HG03460 (cell line): ENCODE data around the gene NAA40.

Experiments used
- ATAC-seq: cut with Tn5 transposase; IDR thresholded peaks from one replicate; pipeline ENCODE4 v1.9.1; 2021; ENCODE audit not compliant: unreplicated experiment

The NAA40 gene

DNA sequence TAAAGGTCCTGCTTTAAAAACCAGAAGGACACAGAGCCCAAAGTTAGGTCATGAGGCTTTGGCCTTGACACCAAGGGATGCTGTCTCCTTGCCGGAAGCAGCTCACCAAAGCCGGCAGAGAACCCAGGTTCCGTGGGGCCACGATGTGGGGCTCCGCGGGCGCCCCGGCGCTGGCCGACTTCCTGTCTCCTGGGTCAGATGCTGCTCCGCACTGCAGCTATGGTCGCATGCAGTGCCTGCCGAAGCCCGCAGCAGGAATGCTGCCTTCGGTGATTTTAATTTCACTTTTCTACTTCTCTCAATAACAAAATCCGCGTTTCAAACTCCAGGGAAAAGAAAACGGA is 47.0 kb downstream of the NAA40 start:
- ATAC-seq = peak; percentile 55

DNA sequence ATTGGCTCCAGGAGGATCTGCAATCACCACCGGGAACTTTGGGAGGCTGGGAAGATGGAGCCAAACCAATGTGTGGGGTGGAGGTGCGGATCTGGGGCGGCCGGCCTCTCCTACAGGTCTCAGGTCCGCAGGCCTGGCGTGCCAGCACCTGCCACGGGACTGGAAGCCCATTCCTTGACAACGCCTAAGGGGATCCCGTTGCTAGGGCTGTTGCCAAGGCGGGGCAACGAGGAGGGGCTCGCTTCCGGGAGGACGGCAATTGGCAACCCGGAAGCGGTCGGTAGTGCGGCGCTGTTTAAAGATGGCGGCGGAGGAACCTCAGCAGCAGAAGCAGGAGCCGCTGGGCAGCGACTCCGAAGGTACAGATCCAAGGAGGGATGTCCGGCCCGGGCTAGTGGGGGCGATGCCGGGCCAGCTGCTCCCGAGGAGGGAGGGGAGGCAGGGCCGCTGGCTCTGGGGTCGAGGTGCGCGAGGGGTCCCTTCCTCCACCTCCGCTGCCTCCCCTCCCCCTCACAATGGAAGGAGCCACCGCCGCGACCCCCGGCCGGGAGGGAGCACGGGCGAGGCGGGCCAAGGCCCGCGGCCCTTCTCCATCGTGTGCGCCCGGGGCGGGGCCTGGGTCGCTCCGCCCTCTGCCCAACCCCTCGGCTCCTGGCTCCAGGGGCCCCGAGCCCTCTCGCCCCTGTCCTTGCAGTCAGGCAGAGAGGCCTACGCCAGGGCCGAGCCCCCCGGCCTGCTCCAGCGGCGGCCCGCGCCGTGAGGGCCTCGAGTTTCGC is 47.5 kb downstream of the NAA40 start, which contains the start of gene OTUB1:
Gene OTUB1, plus strand, starts transcription at position 283 of the 776 bp plus-strand sequence. Its CDS starts 19 bp downstream, at position 302.
- peak; percentile 90 for ATAC-seq

DNA sequence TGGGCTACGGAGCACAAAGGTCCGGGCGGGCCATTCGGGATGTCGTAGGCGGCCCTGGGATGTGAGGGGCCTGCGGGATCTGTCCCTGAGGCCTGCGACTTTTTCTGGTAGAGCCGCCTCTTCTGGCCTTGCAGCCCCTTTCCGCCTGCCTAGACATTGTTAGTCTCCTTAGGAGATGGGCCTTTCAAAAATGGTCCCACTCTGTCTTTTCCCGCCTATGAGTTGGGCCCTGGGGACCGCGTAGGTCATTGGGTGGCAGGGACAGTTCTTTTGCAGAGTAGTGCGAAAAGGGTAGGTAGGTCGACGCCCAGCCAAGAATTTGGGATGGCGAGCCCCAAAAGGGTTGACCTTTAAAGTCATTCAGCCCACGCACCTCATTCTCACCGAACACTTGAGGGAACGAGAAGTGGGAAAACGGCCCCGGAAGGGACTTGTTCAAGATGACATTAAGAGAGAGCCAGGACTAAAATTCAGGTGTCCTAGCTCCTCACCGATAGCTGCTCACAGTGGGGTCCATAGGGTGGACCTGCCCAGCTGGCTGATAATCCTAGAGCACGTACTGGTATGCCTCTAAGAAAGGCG is 48.2 kb downstream of the NAA40 start:
- ATAC-seq = no peak

DNA sequence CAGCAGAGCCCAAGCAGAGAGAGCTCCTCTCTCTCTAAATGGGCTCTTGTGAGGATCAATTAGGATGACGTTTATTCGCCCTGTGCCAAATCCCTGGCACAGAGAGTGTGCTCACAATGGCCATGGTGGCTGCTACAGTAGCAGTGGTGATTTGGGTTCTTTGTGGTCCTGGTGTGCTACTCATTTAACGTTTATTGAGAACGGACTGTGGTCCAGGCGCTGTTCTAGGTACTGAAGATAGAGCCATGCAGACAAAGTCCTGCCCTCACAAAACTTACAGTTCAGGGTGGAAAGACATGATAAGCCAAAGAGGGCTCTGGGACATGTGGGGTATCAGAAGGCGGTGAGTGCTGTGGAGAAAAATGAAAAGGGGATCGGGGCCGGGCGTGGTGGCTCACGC is 52.8 kb downstream of the NAA40 start:
- no peak for ATAC-seq

DNA sequence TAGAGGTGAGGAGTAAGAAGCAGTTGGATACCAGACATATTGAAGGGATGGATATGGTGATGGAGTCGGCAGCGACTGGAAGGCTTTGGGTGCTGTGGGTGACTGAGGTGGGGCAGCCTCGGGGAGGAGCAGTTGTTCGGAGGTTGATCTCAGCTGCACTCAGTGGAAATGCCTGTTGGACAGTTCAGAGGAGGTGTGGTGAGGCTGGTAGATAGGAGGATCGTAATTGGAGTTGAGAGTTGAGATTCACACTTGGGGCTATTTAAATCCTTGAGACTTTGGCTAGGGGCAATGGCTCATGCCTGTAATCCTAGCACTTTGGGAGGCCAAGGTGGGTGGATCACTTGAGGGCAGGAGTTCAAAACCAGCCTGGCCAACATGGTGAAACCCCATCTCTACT is 54.3 kb downstream of the NAA40 start:
- no peak for ATAC-seq

DNA sequence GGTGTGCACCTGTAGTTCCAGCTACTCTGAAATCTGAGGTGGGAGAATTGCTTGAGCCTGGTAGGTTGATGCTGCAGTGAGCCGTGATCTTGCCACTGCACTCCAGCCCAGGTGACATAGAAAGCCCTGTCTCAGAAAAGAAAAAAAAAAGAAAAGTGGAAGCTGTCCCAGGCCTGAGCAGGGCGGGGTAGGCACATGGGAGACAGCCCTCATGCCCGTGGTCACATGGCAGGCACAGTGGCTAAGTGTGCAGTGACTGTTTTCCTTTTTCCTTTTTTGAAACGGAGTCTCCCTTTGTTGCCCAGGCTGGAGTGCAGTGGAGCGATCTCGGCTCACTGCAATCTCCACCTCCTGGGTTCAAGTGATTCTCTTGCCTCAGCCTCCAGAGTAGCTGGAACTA is 55.2 kb downstream of the NAA40 start:
- ATAC-seq = no peak

DNA sequence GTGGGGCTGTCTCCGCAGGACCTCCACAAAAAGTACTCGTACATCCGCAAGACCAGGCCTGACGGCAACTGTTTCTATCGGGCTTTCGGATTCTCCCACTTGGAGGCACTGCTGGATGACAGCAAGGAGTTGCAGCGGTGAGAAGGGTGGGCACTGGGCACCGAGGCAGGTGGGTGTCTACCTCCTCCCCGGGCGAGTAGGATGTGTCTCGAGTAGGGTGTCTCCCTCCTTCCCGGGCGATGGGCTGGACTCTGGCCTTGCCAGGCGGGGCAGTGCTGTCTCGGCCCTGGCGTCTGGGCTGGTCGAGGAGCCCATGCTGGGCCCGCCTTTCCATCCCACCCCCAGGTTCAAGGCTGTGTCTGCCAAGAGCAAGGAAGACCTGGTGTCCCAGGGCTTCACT is 57.7 kb downstream of the NAA40 start:
- no peak for ATAC-seq

DNA sequence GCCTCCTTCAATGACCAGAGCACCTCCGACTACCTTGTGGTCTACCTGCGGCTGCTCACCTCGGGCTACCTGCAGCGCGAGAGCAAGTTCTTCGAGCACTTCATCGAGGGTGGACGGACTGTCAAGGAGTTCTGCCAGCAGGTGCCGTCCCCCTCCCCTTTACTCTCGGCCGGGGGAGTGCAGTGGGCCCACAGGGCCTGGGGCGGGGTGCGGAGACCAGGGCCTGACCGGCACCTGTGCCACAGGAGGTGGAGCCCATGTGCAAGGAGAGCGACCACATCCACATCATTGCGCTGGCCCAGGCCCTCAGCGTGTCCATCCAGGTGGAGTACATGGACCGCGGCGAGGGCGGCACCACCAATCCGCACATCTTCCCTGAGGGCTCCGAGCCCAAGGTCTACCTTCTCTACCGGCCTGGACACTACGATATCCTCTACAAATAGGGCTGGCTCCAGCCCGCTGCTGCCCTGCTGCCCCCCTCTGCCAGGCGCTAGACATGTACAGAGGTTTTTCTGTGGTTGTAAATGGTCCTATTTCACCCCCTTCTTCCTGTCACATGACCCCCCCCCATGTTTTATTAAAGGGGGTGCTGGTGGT is 58.4 kb downstream of the NAA40 start:
- ATAC-seq = no peak

DNA sequence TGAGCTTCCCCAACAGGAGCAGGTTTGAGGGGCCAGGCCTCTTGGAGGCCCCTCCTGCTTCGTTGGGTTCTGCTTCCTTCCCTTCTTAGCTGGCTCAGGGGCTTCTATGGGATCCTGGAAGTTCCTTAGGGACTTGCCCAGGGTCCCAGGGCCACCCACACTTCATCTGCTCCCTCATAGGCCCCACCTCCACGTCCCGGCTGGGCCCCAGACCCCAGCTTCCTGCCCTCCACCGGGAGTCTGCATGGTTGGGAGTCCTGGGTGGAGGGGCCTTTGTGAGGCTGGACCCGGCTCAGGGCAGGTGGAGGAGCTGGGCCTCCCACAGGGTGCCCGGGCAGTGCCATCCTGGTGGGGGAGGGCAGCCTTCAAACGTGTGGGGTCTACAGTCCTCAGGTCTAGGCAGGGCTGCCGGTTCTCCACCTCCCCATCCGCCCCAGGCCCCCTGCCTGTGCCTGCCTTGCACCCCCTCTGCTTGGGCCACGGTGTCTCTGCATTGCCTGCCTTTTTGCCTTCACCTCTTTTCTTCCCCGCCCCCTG is 59.1 kb downstream of the NAA40 start:
- ATAC-seq = no peak

DNA sequence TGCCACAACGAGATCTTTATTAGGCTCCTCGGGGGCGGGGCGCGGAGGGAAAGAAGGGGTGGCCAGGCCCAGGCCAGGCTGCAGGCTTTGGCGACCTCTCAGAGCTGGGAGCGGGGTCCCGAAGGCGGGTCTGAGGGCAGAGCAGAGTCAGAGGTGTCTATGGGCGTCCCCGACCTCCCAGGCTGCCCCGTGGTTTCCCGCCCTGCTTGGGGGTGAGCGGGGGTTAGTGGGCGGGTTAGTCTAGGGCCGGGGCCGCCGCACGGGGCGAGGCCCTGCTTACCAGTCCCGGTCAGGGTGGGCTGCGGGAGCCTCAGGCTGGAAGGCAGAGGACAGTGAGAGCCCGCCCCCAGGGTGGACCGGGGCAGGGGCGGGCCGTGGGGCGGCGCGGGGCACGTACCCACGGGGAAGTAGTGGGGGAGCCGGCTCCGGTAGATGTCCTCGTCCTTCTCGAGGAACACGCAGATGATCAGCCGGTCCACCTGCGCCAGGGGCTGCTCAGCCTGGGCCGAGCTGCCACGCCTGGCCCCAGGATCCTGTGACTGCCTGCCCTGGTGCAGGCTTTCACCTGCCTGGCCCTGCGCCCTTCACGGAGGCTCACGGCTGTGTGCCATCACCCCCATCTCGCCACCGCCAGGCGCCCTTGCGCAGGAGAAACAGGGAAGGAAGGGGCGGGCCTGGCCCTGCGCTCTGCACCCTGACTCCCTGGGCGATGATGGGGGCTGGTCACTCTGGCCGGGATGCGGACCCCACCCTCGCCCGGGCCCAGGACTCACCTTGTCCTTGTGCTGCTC is 60.0 kb downstream of the NAA40 start:
- ATAC-seq = no peak

DNA sequence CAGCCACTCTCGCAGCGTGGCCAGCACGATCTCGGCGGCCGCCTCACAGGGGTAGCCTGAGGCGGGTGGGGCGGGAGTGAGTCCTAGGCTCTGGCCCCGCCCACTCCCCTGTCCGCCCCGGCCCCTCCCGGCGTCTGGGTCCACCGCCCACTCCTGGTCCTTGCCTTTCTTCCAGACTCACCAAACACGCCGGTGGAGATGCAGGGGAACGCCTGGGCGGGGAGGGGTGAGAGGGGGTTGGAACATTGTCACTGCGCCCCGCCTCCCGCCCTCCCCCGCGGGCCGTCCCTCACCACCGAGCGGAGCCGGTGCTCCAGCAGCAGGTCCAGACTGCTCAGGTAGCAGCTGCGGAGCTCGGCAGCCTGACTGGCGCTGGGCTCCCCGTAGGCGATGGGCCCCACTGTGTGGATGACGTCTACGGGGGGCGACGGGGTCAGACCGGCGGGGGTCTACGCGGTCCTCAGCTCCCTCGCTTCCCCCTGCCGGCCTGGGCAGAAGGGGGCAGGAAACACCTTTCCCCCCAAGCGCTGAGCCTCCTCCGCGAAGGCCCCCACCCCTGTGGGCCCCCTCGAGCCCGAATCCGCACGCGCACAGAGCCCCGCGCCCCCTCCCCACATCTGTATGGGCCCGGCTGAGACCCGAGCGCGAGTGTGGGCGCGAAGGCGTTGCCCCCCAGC is 60.7 kb downstream of the NAA40 start:
- no peak for ATAC-seq

DNA sequence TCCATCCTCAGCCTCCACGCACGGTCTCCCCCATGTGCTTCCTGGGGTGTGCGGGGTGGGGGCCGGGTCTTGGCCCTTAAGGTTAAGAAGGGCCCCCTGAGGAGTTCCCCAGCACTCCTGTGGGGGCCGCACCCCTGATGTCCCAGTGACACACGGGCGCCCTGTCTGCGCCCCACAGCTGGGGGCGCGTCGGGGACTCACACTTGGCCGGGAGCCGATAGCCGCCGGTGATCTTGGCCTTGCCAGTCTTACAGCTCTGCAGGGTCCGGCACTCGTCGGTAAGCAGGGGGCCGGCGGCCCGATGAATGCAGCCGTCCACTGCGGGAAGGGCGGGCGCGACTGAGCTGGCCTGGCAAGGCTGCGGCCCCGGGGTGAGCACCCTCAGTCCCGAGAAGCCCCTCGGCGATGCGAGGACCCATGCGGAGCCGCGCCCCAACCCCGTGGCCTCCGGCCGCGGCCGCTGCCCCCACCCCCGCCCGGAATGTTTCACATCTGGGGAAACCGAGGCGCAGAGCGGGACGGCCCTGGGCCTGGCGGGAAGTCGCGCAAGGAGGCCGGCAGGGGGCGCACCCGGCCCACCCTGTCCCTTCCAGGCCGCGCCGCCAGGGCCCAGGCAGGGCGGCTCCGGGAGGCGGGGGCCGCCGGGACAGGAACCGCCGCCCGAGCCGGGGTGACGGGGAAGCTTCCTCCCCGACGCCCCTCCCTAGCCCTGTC is 61.4 kb downstream of the NAA40 start:
- peak; percentile 50 for ATAC-seq

DNA sequence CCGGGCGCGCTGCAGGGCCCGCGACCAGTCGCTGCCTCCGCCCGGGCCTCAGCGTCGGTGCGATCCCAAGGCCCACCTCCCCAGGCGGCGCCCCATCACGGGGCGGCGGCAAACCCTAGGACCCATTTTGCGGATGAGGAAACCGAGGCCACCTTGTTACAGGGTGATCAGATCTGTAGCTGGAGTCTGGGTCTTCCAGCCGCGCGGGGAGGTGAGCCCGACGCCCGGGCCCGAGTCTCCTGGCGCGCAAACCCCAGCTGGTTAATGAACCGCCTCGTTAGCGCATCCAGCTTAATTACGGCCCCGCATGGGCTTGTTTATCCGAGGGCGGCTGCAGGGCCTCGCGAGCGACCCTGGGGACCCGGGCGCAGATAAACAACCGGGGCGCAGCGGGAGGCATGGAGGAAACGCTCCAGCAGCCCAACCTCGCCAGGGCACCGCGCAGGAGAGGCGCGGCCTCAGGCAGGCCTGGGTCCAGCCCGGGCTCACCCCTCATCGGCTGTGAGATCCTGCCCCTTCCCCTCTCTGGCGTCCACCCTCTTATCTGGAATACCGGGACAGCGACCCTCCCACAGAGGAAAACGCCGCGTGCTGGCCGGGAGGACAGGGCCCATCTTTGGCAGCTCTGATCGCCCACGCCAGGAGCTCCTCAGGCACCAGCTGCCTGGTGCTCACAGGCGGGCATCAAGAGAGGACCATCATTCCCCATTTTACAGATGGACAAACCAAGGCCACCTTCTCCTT is 62.1 kb downstream of the NAA40 start:
- no peak for ATAC-seq

DNA sequence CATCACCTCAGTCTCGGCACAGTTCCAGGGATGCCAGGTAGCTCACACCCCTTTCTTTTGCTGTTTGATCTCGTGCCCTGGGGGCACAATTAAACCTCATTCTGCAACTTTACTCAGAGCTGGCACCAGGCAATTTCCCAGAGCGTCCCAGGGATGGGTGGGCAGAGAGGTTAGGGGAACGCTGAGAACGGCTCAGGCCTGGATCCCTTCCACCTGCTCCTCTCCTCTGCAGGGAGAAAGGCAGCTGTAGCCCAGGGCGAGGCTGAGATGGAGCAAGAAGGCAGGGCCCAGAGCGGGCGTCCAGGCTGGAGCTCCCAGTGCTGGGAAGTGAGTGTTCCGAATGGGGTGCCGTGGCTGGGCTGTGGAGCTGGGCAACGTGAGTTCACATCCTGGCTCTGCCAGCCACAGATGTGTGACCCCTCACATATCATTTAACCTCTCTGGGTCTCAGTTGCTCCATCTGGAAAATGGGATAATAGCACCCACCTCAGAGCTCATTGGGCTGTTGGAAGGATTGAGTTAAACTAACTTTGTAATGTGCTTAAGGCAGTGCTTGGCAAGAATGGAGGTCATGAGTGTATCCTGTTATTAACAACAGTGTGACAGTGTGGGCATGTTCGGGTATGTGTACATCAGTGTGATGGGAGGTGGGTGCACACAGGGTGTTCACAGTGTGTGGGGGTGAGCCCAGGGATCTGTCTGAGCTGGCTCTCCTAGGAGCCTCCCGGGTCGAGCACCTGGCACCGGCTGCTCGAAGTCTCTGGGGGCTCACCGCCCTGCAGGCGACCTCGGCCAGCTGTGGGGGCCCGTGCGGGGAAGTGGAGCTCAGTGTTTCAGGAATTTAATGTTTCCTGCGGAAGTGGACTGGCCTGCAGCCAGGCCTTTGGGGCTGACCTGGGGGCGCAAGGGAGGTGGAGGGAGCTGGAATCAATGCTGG is 63.0 kb downstream of the NAA40 start:
- ATAC-seq = no peak

DNA sequence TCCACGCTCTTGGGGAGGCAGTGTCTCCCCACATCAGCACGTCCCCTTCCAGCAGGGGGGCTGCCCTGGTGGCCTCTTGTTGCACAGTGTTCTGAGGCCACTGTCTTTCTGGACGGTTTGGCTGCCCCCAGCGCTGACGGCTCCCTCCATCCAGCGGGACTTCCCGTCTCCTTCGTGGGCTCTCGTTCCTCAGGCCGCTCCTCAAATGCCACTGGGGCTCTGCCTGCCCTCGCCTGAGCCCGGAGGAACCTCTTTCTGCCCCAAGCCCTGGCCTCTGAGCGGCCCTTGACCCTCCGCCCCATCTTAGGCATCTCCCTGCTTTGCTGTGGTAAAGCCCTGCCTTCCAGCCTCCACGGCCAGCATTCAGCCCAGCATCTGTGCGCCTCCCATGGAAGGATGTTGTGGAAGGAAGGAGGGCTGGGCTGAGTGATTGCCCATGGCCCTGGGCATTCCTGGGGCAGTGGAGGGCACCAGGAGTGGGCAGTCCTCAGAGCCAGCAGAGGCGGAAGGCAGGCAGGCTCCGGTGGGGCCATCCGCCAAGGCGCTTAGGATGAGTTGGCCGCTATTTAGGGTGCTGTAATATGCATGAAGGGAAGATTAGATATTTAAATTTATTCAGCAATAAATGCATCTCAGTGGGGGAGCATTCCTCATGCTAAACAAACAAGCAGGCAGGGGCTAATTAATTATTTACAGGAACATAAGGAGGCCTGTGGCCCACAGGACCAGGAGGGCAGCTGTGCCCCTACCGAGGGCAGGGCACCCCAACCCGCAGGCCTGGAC is 65.2 kb downstream of the NAA40 start:
- no peak for ATAC-seq

DNA sequence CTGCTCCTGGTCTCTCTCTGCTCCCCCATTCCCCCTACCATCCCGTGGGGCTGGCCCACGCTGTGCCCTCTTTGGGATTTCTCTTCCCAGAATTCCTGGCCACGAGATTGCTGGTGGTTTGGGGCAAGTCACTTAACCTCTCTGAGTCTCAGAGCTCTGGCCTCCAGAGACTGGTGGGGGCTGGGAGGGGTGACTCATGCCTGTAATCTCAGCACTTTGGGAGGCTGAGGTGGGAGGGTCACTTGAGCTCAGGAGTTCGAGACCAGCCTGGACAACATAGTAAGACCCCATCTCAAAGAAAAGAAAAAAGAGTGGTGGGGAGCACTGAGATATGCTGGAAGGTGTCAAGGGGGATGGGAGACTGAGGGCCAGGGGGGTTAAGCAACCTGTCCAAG is 65.8 kb downstream of the NAA40 start:
- no peak for ATAC-seq

DNA sequence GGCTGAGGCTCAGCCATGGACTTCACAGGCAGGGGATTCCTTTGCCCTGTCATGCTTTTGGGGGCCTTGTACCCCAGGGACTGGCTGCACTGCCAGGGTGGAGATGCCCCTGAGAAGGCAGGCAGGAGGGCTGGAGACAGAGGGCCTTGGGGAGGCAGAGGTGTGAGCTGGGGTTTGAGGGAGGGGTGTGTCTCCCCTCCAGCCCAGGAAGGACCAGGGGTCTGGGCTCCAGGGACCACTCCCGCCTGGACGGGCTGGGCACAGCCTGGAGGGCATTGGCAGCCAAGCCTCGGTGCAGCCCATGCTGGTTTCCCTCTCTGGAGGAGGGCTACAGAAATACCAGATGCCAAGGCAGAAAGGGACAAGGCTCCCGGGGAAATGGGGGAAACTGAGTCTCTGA is 66.9 kb downstream of the NAA40 start:
- no peak for ATAC-seq

DNA sequence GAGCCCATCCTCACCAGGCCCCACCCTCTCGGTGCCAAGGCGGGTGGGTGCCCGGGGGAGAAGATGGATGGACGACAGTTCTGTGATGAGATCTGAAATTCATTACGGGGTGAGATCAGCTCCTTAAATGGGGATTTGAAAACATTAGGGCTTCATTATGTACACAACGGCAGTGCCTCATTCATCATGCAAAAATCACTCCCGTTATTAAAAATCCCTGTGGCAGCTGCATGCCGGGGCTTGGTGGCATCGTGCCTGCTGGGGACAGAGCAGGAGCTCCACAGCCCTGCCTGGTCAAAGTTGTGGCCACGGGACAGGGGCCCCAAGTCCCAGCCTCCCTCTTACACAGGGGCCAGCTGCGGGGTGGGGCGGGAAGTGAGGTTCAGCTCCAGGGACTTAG is 67.6 kb downstream of the NAA40 start:
- no peak for ATAC-seq
